Peyer's patch (tissue), 4 donors: ENCODE data around the gene RALB. TPM values are rescaled to one million over a fixed set of nuclear protein-coding genes. Genes with fewer than 3 reads are reported as not detected.
A peak's percentile ranks its signal among the peaks of the same experiment; 100 is the strongest.

ENCODE experiments used
- DNase-seq, 3 donors: peaks; one replicate each; pipeline ENCODE4 v3.0.0-alpha.2; 2017 to 2019
- H3K27ac ChIP-seq, 4 donors: fragments of 200-600 bp; sonication (generic); one replicate each; pipeline ENCODE4 v1.5.1; 2016 to 2019
- H3K27me3 ChIP-seq, 2 donors: fragments of 200-600 bp; sonication (generic); one replicate each; pipeline ENCODE4 v1.5.1; 2019
- H3K36me3 ChIP-seq, 3 donors: fragments of 200-600 bp; sonication (generic); one replicate each; pipeline ENCODE4 v1.5.1; 2016 to 2019
- H3K4me1 ChIP-seq, 4 donors: fragments of 200-600 bp; sonication (generic); one replicate each; pipeline ENCODE4 v1.5.1; 2016 to 2019
- H3K4me3 ChIP-seq, 4 donors: fragments of 200-600 bp; sonication (generic); 1 replicate in 3 of 4; 2 replicates in 1 of 4; pipeline ENCODE4 v1.5.1; 2016 to 2019; ENCODE audit warnings: mild to moderate bottlenecking in 1 of 4
- H3K9me3 ChIP-seq, 4 donors: fragments of 200-600 bp; sonication (generic); one replicate each; pipeline ENCODE4 v1.5.1; 2016 to 2019; ENCODE audit warnings: mild to moderate bottlenecking in 1 of 4
- CTCF ChIP-seq, 6 experiments: fragments of 450-650 bp in 4 of 6; fragments of 200-600 bp in 2 of 6; sonication (generic) in 1 of 6; IDR thresholded peaks; one replicate each; pipeline ENCODE4 v1.5.1; 2017 to 2019; ENCODE audit warnings: antibody characterized with exemption in 6 of 6, mild to moderate bottlenecking in 3 of 6, moderate library complexity in 1 of 6
- POLR2A ChIP-seq, 2 donors: fragments of 450-650 bp; IDR thresholded peaks; one replicate each; pipeline ENCODE4 v1.5.1; 2017; ENCODE audit warnings: antibody characterized with exemption in 2 of 2, mild to moderate bottlenecking in 2 of 2, moderate library complexity in 2 of 2
- total RNA-seq, 4 donors: library from RNA; depleted of rRNA; stranded (reverse); fragments of >200 nt; gene quantifications; one replicate each; pipeline ENCODE4 v1.1.0, GENCODE V29; 2016

Gene RALB
- total RNA-seq, 4 donors from 2014 or later = 49.3 to 61.9 (median 50.2) TPM

GRCh38 chr2:120298173-120298835 lies 45.7 kb downstream of the RALB start:
- TF ChIP-seq CTCF (IDR thresholded peaks at IDR 0.05) (no peak), POLR2A (IDR thresholded peaks at IDR 0.05) (no peak)

GRCh38 chr2:120299004-120299403 lies 46.4 kb downstream of the RALB start:
- H3K4me1 ChIP-seq = no peaks in the 10 kb centered on the region
- no peak overlapping the region for H3K4me3 ChIP-seq
- no peaks in the 10 kb centered on the region for H3K9me3 ChIP-seq
- peaks cover 0 to 72% (median 0%) of the 10 kb centered on the region in 3 donors for H3K36me3 ChIP-seq
- no peak overlapping the region for H3K27ac ChIP-seq
- H3K27me3 ChIP-seq = no peaks in the 10 kb centered on the region
- TF ChIP-seq POLR2A (IDR thresholded peaks at IDR 0.05) = no peak
- no peak for TF ChIP-seq CTCF (IDR thresholded peaks at IDR 0.05)
- DNase-seq = no peak

More at GRCh38 chr2:120298173-120298835, 45.7 kb downstream of the RALB start:
- DNase-seq = no peak
- no peaks in the 10 kb centered on the region for H3K4me1 ChIP-seq
- H3K4me3 ChIP-seq = no peak overlapping the region
- H3K36me3 ChIP-seq = peaks cover 0 to 74% (median 0%) of the 10 kb centered on the region in 3 donors
- no peaks in the 10 kb centered on the region for H3K27me3 ChIP-seq
- no peak overlapping the region for H3K27ac ChIP-seq
- no peaks in the 10 kb centered on the region for H3K9me3 ChIP-seq

- Histone ChIP-seq H3K9me3 (no peaks in the 10 kb centered on the region), H3K36me3 (peaks cover 0 to 67% (median 0%) of the 10 kb centered on the region in 3 donors), H3K27ac (no peak overlapping the region), H3K4me1 (no peaks in the 10 kb centered on the region), H3K4me3 (no peak overlapping the region), H3K27me3 (no peaks in the 10 kb centered on the region)
- no peak for DNase-seq
- TF ChIP-seq POLR2A (IDR thresholded peaks at IDR 0.05) (no peak), CTCF (IDR thresholded peaks at IDR 0.05) (no peak)
Measured at GRCh38 chr2:120299561-120299960, 46.9 kb downstream of the RALB start.

- peaks cover 0 to 64% (median 0%) of the 10 kb centered on the region in 3 donors for H3K36me3 ChIP-seq
- no peak for TF ChIP-seq CTCF (IDR thresholded peaks at IDR 0.05)
- no peak for TF ChIP-seq POLR2A (IDR thresholded peaks at IDR 0.05)
- H3K9me3 ChIP-seq = no peaks in the 10 kb centered on the region
Measured at GRCh38 chr2:120300385-120300784, 47.7 kb downstream of the RALB start.

GRCh38 chr2:120301284-120301683 lies 48.6 kb downstream of the RALB start:
- Histone ChIP-seq H3K36me3 (peaks cover 0 to 61% (median 0%) of the 10 kb centered on the region in 3 donors), H3K9me3 (no peaks in the 10 kb centered on the region), H3K4me1 (no peaks in the 10 kb centered on the region), H3K4me3 (no peak overlapping the region), H3K27me3 (no peaks in the 10 kb centered on the region), H3K27ac (no peak overlapping the region)
- no peak for DNase-seq
- TF ChIP-seq CTCF (IDR thresholded peaks at IDR 0.05) (no peak), POLR2A (IDR thresholded peaks at IDR 0.05) (no peak)

More at GRCh38 chr2:120300385-120300784, 47.7 kb downstream of the RALB start:
- Histone ChIP-seq H3K27ac (no peak overlapping the region), H3K4me1 (no peaks in the 10 kb centered on the region), H3K4me3 (no peak overlapping the region), H3K27me3 (no peaks in the 10 kb centered on the region)
- peak in 1 of 3 donors; percentile 23 for DNase-seq
